HG02798 (cell line): ENCODE measurements around the gene HIPK3.
"Not testable (repeated sequence)": the region's sequence is repeated elsewhere in the genome, so short reads cannot be mapped to it uniquely, and the experiment has no call there.

ENCODE experiments used
- ATAC-seq: cut with Tn5 transposase; IDR thresholded peaks from one replicate; pipeline ENCODE4 v1.9.1; 2021; ENCODE audit warnings: mild to moderate bottlenecking; ENCODE audit not compliant: unreplicated experiment, poor library complexity

The HIPK3 gene

GRCh38 chr11:33339247-33339646 is 82.1 kb downstream of the HIPK3 start:
- ATAC-seq, result no peak

GRCh38 chr11:33344611-33345010 is 87.4 kb downstream of the HIPK3 start:
- no peak for ATAC-seq

- ATAC-seq, result peak; percentile 94
Observed at GRCh38 chr11:33347490-33348125, 90.4 kb downstream of the HIPK3 start.

- no peak for ATAC-seq
Observed at GRCh38 chr11:33350287-33350686, 93.1 kb downstream of the HIPK3 start.

GRCh38 chr11:33358150-33358831 is 101.1 kb downstream of the HIPK3 start:
- ATAC-seq, result no peak

GRCh38 chr11:33360642-33361041 is 103.5 kb downstream of the HIPK3 start:
- ATAC-seq, result no peak

- ATAC-seq, result no peak
Observed at GRCh38 chr11:33362051-33362910, 105.1 kb downstream of the HIPK3 start.

- ATAC-seq, result no peak
Observed at GRCh38 chr11:33366918-33367317, 109.7 kb downstream of the HIPK3 start.

GRCh38 chr11:33368475-33368874 is 111.3 kb downstream of the HIPK3 start:
- not testable (repeated sequence) for ATAC-seq

- ATAC-seq, result no peak
Observed at GRCh38 chr11:33368931-33369330, 111.8 kb downstream of the HIPK3 start.

GRCh38 chr11:33373636-33374035 is 116.5 kb downstream of the HIPK3 start:
- ATAC-seq, result no peak

- ATAC-seq, result no peak
Observed at GRCh38 chr11:33375236-33375635, 118.1 kb downstream of the HIPK3 start.

- peak; percentile 31 for ATAC-seq
Observed at GRCh38 chr11:33375688-33376311, 118.6 kb downstream of the HIPK3 start, which contains the start of gene KIAA1549L. KIAA1549L (plus strand) TSS chr11:33376108.

- peak; percentile 35 for ATAC-seq
Observed at GRCh38 chr11:33376331-33377310, 119.4 kb downstream of the HIPK3 start.

- no peak for ATAC-seq
Observed at GRCh38 chr11:33377412-33378370, 120.5 kb downstream of the HIPK3 start.

- ATAC-seq, result peak; percentile 46
Observed at GRCh38 chr11:33379947-33380346, 122.8 kb downstream of the HIPK3 start.

GRCh38 chr11:33383075-33383919 is 126.1 kb downstream of the HIPK3 start:
- no peak for ATAC-seq

GRCh38 chr11:33383920-33384209 is 126.7 kb downstream of the HIPK3 start:
- no peak for ATAC-seq
